Frontal cortex (tissue), 1 donor: Measurements from ENCODE around the gene ZSCAN1. TPM values are rescaled to one million over a fixed set of nuclear protein-coding genes. Genes with fewer than 3 reads are reported as not detected.

ENCODE experiments used
- total RNA-seq: library from RNA; depleted of rRNA; stranded (reverse); fragments of >200 nt; gene quantifications from one replicate; pipeline ENCODE4 v1.2.3, GENCODE V29; 2014

Gene ZSCAN1
- total RNA-seq, 1 donor from 2014 or later = 0.82 TPM

Other genes starting within 250 kb of the ZSCAN1 start
- 9.0 TPM for gene ZNF552, start 219.1 kb upstream of the ZSCAN1 start, total RNA-seq
- 20.8 TPM for gene ZNF587B, start 203.7 kb upstream of the ZSCAN1 start, total RNA-seq
- 24.9 TPM for gene ZNF587, start 184.2 kb upstream of the ZSCAN1 start, total RNA-seq
- gene ZNF814, start 145.0 kb upstream of the ZSCAN1 start, total RNA-seq = 25.7 TPM
- 31.0 TPM for gene ZNF417, start 117.4 kb upstream of the ZSCAN1 start, total RNA-seq
- 53.4 TPM for gene ZNF418, start 98.6 kb upstream of the ZSCAN1 start, total RNA-seq
- gene ZNF256, start 86.3 kb upstream of the ZSCAN1 start, total RNA-seq = 19.6 TPM
- 0.82 TPM for gene C19orf18, start 59.5 kb upstream of the ZSCAN1 start, total RNA-seq
- gene ZNF606, start 31.2 kb upstream of the ZSCAN1 start, total RNA-seq = 65.6 TPM
- gene ZNF135, start 25.3 kb downstream of the ZSCAN1 start, total RNA-seq = 11.8 TPM
- gene ZSCAN18, start 64.2 kb downstream of the ZSCAN1 start, total RNA-seq = 95.0 TPM
- gene ZNF329, start 116.8 kb downstream of the ZSCAN1 start, total RNA-seq = 42.4 TPM
- 23.2 TPM for gene ZNF274, start 149.0 kb downstream of the ZSCAN1 start, total RNA-seq
- gene ZNF544, start 194.9 kb downstream of the ZSCAN1 start, total RNA-seq = 72.2 TPM
- gene ZNF8, start 244.9 kb downstream of the ZSCAN1 start, total RNA-seq = 14.3 TPM